Spleen (tissue), 7 donors: ENCODE results near the gene VSIG10L.

Source experiments
- POLR2A ChIP-seq, 3 donors: fragments of 450-650 bp; IDR thresholded peaks; one replicate each; pipeline ENCODE4 v1.5.1; 2017; ENCODE audit warnings: antibody characterized with exemption in 3 of 3, mild to moderate bottlenecking in 1 of 3
- TF ChIP-seq, protein P1 (sequence below), 11 experiments: fragments of 200-600 bp in 7 of 11; fragments of 450-650 bp in 4 of 11; sonication (generic) in 4 of 11; IDR thresholded peaks in 8 of 11; conservative IDR thresholded peaks in 3 of 11; 1 replicate in 7 of 11; 2 replicates in 4 of 11; pipeline versions ENCODE4 v1.4.0 to v1.8.0; 2016 to 2021; ENCODE audit warnings: antibody characterized with exemption in 11 of 11, inconsistent platforms in 4 of 11, mild to moderate bottlenecking in 1 of 11
- donor health status: DM: no; HTN: no; CAD: no; lungs with moderate emphysema.
- donor health status: DM: no; HTN: no; CAD: no.
- donor health status: DM: no; HTN: no; CAD: no.

DNA sequence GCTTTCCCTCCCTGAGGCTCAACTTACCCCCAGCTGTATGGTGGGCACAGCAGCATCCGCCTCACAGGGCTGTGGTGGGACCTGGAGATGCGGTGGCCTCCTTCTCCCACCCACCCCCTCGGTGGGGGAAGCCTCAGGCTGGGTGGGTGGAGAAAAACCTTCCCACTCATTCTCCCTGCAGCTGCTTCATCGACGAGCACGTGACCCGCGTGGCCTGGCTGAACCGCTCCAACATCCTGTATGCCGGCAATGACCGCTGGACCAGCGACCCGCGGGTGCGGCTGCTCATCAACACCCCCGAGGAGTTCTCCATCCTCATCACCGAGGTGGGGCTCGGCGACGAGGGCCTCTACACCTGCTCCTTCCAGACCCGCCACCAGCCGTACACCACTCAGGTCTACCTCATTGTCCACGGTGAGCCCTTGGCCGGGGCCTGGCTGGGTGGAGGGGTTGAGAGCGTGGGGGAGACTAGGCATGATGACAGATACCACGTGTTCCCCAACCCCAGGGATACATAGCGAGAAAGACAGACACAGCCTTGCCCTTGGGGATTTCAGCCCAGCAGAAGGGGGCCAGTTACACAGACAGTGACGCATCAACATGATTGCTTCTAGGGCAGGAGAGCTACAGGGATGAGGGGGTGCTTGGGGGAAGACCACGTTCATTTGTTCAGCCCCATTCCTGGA lies 18.3 kb downstream of the VSIG10L start:
- TF ChIP-seq, protein P1, sequence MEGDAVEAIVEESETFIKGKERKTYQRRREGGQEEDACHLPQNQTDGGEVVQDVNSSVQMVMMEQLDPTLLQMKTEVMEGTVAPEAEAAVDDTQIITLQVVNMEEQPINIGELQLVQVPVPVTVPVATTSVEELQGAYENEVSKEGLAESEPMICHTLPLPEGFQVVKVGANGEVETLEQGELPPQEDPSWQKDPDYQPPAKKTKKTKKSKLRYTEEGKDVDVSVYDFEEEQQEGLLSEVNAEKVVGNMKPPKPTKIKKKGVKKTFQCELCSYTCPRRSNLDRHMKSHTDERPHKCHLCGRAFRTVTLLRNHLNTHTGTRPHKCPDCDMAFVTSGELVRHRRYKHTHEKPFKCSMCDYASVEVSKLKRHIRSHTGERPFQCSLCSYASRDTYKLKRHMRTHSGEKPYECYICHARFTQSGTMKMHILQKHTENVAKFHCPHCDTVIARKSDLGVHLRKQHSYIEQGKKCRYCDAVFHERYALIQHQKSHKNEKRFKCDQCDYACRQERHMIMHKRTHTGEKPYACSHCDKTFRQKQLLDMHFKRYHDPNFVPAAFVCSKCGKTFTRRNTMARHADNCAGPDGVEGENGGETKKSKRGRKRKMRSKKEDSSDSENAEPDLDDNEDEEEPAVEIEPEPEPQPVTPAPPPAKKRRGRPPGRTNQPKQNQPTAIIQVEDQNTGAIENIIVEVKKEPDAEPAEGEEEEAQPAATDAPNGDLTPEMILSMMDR (IDR thresholded peaks at IDR 0.05 in 8 of 11, conservative IDR thresholded peaks at IDR 0.05 in 3 of 11): no peak
- no peak for TF ChIP-seq POLR2A (IDR thresholded peaks at IDR 0.05)
